ENCODE measurements around the gene ADCYAP1.

Gene ADCYAP1

GRCh38 chr18:901761-902160 is 2.9 kb upstream of the ADCYAP1 start:
- Histone ChIP-seq H3K4me3 (ENCODE audit: low read length) (no peak overlapping the region), H3K27me3 (ENCODE audit: control insufficient read depth, insufficient read depth, low read length) (peaks cover 38% of the 10 kb centered on the region), H3K27ac (ENCODE audit: low read length) (no peak overlapping the region), H3K4me1 (ENCODE audit: control insufficient read depth, insufficient read depth, low read length) (peaks cover 4% of the 10 kb centered on the region; the same call in 1 of the 2 replicates), H3K36me3 (ENCODE audit: control insufficient read depth, insufficient read depth, low read length) (no peaks in the 10 kb centered on the region; the same call in 1 of the 2 replicates), H3K9me3 (ENCODE audit: control insufficient read depth, insufficient read depth, low read length) (no peaks in the 10 kb centered on the region)
- no peak for DNase-seq (ENCODE audit: low read depth, low spot score)

GRCh38 chr18:902229-902628 is 2.4 kb upstream of the ADCYAP1 start:
- DNase-seq (ENCODE audit: low read depth, low spot score): no peak
- no peak overlapping the region for H3K27ac ChIP-seq (ENCODE audit: low read length)
- peaks cover 43% of the 10 kb centered on the region for H3K27me3 ChIP-seq (ENCODE audit: control insufficient read depth, insufficient read depth, low read length)
- no peaks in the 10 kb centered on the region; the same call in 1 of the 2 replicates for H3K36me3 ChIP-seq (ENCODE audit: control insufficient read depth, insufficient read depth, low read length)
- H3K9me3 ChIP-seq (ENCODE audit: control insufficient read depth, insufficient read depth, low read length): no peaks in the 10 kb centered on the region
- peaks cover 4% of the 10 kb centered on the region; the same call in 1 of the 2 replicates for H3K4me1 ChIP-seq (ENCODE audit: control insufficient read depth, insufficient read depth, low read length)
- no CpG with 5 or more reads among the region's 9 CpGs for WGBS (ENCODE audit: insufficient coverage, insufficient read length)
- H3K4me3 ChIP-seq (ENCODE audit: low read length): no peak overlapping the region

- H3K36me3 ChIP-seq (ENCODE audit: control insufficient read depth, insufficient read depth, low read length): no peaks in the 10 kb centered on the region; the same call in 1 of the 2 replicates
- no peak overlapping the region for H3K27ac ChIP-seq (ENCODE audit: low read length)
- WGBS (ENCODE audit: insufficient coverage, insufficient read length): no CpG with 5 or more reads among the region's 11 CpGs
- no peaks in the 10 kb centered on the region for H3K9me3 ChIP-seq (ENCODE audit: control insufficient read depth, insufficient read depth, low read length)
- no peak overlapping the region for H3K4me3 ChIP-seq (ENCODE audit: low read length)
- H3K27me3 ChIP-seq (ENCODE audit: control insufficient read depth, insufficient read depth, low read length): peaks cover 57% of the 10 kb centered on the region
- H3K4me1 ChIP-seq (ENCODE audit: control insufficient read depth, insufficient read depth, low read length): peaks cover 6% of the 10 kb centered on the region
- no peak for DNase-seq (ENCODE audit: low read depth, low spot score)
Observed at GRCh38 chr18:903701-904100, 970 bp upstream of the ADCYAP1 start.

- Histone ChIP-seq H3K27ac (ENCODE audit: low read length) (no peak overlapping the region), H3K36me3 (ENCODE audit: control insufficient read depth, insufficient read depth, low read length) (no peaks in the 10 kb centered on the region; the same call in 1 of the 2 replicates), H3K27me3 (ENCODE audit: control insufficient read depth, insufficient read depth, low read length) (peaks cover 72% of the 10 kb centered on the region), H3K4me1 (ENCODE audit: control insufficient read depth, insufficient read depth, low read length) (peaks cover 6% of the 10 kb centered on the region), H3K9me3 (ENCODE audit: control insufficient read depth, insufficient read depth, low read length) (no peaks in the 10 kb centered on the region), H3K4me3 (ENCODE audit: low read length) (peak overlapping the region; percentile 18; the same call in 1 of the 2 replicates)
- WGBS (ENCODE audit: insufficient coverage, insufficient read length): no CpG with 5 or more reads among the region's 33 CpGs
- no peak for DNase-seq (ENCODE audit: low read depth, low spot score)
Observed at GRCh38 chr18:905307-905947, 756 bp downstream of the ADCYAP1 start.

- DNase-seq (ENCODE audit: low read depth, low spot score): no peak
- H3K4me3 ChIP-seq (ENCODE audit: low read length): peak overlapping the region; percentile 17; the same call in 1 of the 2 replicates
- H3K4me1 ChIP-seq (ENCODE audit: control insufficient read depth, insufficient read depth, low read length): peaks cover 6% of the 10 kb centered on the region
- no peaks in the 10 kb centered on the region for H3K9me3 ChIP-seq (ENCODE audit: control insufficient read depth, insufficient read depth, low read length)
- H3K27me3 ChIP-seq (ENCODE audit: control insufficient read depth, insufficient read depth, low read length): peaks cover 75% of the 10 kb centered on the region
- WGBS (ENCODE audit: insufficient coverage, insufficient read length): no CpG with 5 or more reads among the region's 26 CpGs
- H3K36me3 ChIP-seq (ENCODE audit: control insufficient read depth, insufficient read depth, low read length): no peaks in the 10 kb centered on the region; the same call in 1 of the 2 replicates
- H3K27ac ChIP-seq (ENCODE audit: low read length): no peak overlapping the region
Observed at GRCh38 chr18:905948-906415, 1.3 kb downstream of the ADCYAP1 start.

- no peaks in the 10 kb centered on the region for H3K9me3 ChIP-seq (ENCODE audit: control insufficient read depth, insufficient read depth, low read length)
- H3K36me3 ChIP-seq (ENCODE audit: control insufficient read depth, insufficient read depth, low read length): no peaks in the 10 kb centered on the region; the same call in 1 of the 2 replicates
- no peak for DNase-seq (ENCODE audit: low read depth, low spot score)
- no CpG with 5 or more reads among the region's 47 CpGs for WGBS (ENCODE audit: insufficient coverage, insufficient read length)
- H3K27me3 ChIP-seq (ENCODE audit: control insufficient read depth, insufficient read depth, low read length): peaks cover 81% of the 10 kb centered on the region
- H3K27ac ChIP-seq (ENCODE audit: low read length): no peak overlapping the region
- H3K4me3 ChIP-seq (ENCODE audit: low read length): peak overlapping the region; percentile 36; the same call in 1 of the 2 replicates
- peaks cover 6% of the 10 kb centered on the region for H3K4me1 ChIP-seq (ENCODE audit: control insufficient read depth, insufficient read depth, low read length)
Observed at GRCh38 chr18:906416-907114, 1.9 kb downstream of the ADCYAP1 start.

GRCh38 chr18:907115-907884 is 2.6 kb downstream of the ADCYAP1 start:
- Histone ChIP-seq H3K4me3 (ENCODE audit: low read length) (peak overlapping the region; percentile 36; the same call in 1 of the 2 replicates), H3K36me3 (ENCODE audit: control insufficient read depth, insufficient read depth, low read length) (no peaks in the 10 kb centered on the region; the same call in 1 of the 2 replicates), H3K27ac (ENCODE audit: low read length) (no peak overlapping the region), H3K27me3 (ENCODE audit: control insufficient read depth, insufficient read depth, low read length) (peaks cover 83% of the 10 kb centered on the region), H3K4me1 (ENCODE audit: control insufficient read depth, insufficient read depth, low read length) (peaks cover 5% of the 10 kb centered on the region), H3K9me3 (ENCODE audit: control insufficient read depth, insufficient read depth, low read length) (no peaks in the 10 kb centered on the region)
- DNase-seq (ENCODE audit: low read depth, low spot score): no peak
- no CpG with 5 or more reads among the region's 75 CpGs for WGBS (ENCODE audit: insufficient coverage, insufficient read length)

DNA sequence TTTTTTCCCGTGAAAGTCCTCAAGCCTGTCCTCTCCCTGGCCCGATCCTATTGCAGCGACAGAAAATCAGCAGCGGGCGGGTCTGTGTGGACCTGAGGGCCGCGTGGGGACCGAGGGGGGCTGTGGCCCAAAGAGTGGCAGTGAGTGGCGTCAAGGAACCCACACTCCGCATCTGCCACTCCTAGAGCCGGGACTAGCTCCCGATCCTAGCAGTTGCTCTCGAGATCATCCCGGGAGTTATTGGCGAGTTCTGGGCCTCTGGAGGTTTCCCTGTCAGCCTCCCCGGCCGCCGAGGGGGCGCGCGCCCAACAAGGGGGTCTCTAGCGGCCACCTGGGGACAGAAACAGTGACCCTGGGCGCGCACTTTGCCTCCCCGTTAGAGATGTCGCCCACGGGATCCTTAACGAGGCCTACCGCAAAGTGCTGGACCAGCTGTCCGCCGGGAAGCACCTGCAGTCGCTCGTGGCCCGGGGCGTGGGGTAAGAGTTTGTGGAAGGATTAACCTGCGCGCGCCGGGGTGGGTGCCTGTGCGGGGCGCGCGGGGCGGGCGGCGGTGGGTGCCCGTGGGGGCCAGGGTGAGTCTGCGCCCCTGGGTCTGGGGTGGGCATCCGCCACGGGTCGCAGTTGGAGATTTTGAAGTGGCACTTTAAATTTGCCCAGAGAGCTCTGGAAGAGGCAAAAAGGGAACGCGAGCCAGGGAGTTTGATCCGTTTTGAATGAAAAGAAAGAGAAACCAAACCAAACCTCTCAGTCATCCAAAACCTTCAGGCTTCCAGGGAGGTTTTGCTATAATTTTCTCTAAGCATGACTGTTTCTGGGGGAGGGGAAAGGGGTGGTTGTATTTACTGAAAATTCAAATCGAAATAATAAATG is 3.5 kb downstream of the ADCYAP1 start:
- WGBS (ENCODE audit: insufficient coverage, insufficient read length): no CpG with 5 or more reads among the region's 55 CpGs
- peak overlapping the region; percentile 36; the same call in 1 of the 2 replicates for H3K4me3 ChIP-seq (ENCODE audit: low read length)
- DNase-seq (ENCODE audit: low read depth, low spot score): no peak
- H3K27me3 ChIP-seq (ENCODE audit: control insufficient read depth, insufficient read depth, low read length): peaks cover 79% of the 10 kb centered on the region
- H3K36me3 ChIP-seq (ENCODE audit: control insufficient read depth, insufficient read depth, low read length): no peaks in the 10 kb centered on the region; the same call in 1 of the 2 replicates
- H3K27ac ChIP-seq (ENCODE audit: low read length): no peak overlapping the region
- no peaks in the 10 kb centered on the region for H3K9me3 ChIP-seq (ENCODE audit: control insufficient read depth, insufficient read depth, low read length)
- H3K4me1 ChIP-seq (ENCODE audit: control insufficient read depth, insufficient read depth, low read length): peaks cover 5% of the 10 kb centered on the region

GRCh38 chr18:908758-909724 is 4.4 kb downstream of the ADCYAP1 start:
- Histone ChIP-seq H3K27ac (ENCODE audit: low read length) (no peak overlapping the region), H3K36me3 (ENCODE audit: control insufficient read depth, insufficient read depth, low read length) (no peaks in the 10 kb centered on the region; the same call in 1 of the 2 replicates), H3K9me3 (ENCODE audit: control insufficient read depth, insufficient read depth, low read length) (no peaks in the 10 kb centered on the region), H3K4me1 (ENCODE audit: control insufficient read depth, insufficient read depth, low read length) (peaks cover 5% of the 10 kb centered on the region), H3K4me3 (ENCODE audit: low read length) (peak overlapping the region; percentile 33; the same call in 1 of the 2 replicates), H3K27me3 (ENCODE audit: control insufficient read depth, insufficient read depth, low read length) (peaks cover 71% of the 10 kb centered on the region)
- DNase-seq (ENCODE audit: low read depth, low spot score): no peak
- no CpG with 5 or more reads among the region's 69 CpGs for WGBS (ENCODE audit: insufficient coverage, insufficient read length)

Measured in iPS DF 6.9 (cell line).